HS-27A (cell line): ENCODE data around the gene CAMK1D.
"Not testable (repeated sequence)": the region's sequence is repeated elsewhere in the genome, so short reads cannot be mapped to it uniquely, and the experiment has no call there.

Source experiments
- DNase-seq: peaks from one replicate; pipeline ENCODE4 v3.0.0-alpha.2; 2012; ENCODE audit warnings: low read depth, missing footprints

CAMK1D gene

DNA sequence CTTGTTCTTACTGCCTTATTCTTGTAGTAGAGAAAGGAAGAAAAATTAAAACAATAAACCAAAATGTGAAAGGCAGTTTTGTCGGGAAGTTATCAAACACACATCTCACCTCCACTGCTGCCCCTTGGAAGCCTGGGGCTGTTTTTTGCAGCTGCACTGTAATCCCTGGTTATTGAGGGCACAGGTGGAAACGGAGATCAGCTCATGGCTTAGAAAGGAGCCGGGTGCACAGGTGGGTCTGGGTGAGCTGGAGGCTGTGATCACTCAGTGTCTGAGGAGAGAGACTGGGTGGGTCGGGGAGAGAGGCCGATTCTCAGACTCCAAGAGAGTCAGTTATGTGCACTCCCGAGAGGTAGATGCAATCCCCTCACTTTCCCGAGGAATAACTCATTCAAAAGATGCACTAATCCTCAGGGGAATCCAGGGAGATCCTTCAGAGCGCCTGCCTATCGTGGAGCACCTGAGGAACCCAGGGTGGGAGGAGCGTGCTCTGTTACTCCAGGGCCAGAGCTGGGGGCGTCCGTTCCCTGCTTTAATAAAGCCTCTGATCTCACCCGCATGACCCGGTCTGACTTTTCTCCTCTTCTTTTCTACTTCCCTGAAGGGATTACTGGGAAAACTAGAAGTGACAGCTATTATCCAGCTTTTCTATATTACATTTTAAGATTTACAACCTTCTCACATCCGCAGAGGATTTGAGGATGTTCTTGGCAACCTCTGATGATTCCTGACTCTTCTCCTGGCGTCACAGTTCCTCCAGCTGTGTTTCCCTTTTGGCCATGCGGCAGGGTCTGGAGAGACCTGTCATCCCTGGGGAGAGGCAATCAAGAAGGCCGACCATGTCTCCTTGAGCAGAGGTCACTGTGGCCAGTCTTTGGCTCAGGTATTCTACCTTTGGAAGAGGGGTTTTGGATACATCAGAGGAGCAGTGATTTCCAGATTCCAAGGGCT lies 82.1 kb downstream of the CAMK1D start:
- no peak for DNase-seq

- DNase-seq, result no peak
Observed at GRCh38 chr10:12432402-12433189, 83.2 kb downstream of the CAMK1D start.

DNA sequence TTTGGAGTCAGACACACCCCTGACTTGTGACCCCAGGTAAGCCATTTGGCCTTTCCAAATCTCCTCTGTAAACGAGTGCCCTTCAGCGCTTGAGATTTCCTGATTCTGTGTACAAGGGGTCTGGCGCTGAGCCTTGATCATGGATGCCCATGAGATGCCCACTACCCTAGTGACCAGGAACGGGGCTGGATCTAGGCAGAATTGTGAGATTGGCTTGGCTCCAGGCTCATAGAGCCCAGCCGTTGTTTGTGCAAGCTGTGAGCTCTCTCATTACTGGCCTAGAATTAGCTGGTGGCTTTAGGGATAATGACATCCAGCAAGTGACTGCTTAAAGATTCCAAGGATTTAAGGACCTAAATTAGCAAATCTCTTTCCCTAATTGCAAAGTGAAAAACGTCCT lies 84.9 kb downstream of the CAMK1D start:
- no peak for DNase-seq

- not testable (repeated sequence) for DNase-seq
Observed at GRCh38 chr10:12434677-12435076, 85.3 kb downstream of the CAMK1D start.

DNA sequence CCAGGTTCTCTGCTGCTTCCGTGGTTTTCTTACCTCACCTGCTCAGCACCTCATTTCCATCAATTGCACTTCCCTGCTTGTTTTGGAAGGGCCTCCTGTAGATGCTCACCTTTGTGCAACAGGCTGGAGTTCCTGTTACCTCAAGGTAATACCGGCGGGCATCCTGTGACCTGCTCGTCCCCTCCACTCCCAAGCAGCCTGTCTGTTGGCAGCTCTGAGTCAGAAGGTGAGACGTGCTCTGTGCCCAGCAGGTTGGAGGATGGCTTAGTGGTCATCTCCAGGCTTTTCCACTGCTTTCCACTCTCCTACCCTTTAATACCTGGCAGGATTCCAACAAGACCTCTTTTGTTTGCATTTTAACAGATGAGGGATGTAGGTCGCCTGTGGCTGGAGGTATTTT lies 86.0 kb downstream of the CAMK1D start:
- DNase-seq, result no peak

GRCh38 chr10:12438919-12439692 lies 89.8 kb downstream of the CAMK1D start:
- DNase-seq, result no peak

DNA sequence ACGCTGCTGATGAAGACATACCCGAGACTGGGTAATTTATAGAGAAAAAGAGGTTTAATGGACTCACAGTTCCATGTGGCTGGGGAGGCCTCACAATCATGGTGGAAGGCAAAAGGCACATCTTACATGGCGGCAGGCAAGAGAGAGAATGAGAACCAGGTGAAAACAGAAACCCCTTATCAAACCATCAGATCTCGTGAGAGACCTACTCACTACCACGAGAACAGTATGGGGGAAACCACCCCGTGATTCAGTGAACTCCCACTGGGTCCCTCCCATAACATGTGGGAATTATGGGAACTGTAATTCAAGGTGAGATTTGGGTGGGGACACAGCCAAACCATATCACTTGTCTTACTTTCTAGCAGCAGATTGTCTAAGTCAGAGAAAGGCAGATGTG lies 90.4 kb downstream of the CAMK1D start:
- not testable (repeated sequence) for DNase-seq

DNA sequence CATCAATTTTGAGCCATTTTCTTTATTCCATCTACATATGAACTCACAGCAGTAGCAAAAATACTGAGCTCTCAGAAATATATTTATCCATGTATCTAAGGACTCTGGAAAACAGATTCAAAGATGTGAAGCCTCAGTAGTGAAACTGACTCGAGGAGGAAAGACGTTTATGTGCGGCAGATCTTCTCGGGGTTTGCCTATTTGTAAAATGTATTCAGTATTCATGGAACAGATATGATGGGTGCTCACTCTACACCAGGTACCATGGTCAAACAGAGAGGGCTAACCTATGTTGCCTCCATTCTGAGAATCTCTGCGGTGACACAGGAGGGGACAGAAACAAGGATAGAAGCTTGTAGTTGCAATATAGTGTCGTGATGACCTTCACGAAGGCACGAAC lies 93.7 kb downstream of the CAMK1D start:
- DNase-seq, result no peak

GRCh38 chr10:12444981-12445700 lies 95.8 kb downstream of the CAMK1D start:
- DNase-seq, result no peak

DNA sequence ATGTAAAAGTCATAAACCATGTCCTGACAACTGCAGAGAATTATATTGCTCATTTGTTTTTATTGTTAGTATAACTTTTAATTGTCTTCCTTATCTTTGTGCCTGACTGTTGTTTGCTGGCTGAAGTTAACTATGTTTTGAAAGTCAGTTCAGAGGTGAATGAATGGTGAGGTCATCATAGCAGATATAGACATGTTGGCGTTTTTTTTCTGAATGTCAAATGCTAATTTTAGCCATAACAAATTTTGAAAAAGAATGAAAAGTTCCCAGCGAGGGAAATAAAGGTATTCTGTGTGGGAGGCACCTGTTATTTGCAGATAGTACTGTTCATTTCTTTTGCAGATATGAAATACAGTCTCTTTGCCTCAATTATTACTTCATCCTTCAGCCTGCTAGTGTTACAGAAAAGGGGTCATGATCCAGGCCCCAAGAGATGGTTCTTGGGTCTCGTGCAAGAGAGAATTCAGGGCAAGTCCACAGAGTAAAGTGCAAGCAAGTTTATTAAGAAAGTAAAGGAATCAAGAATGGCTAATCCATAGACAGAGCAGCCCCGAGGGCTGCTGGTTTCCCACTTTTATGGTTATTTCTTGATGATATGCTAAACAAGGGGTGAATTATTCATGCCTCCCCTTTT lies 96.5 kb downstream of the CAMK1D start:
- DNase-seq, result no peak

DNA sequence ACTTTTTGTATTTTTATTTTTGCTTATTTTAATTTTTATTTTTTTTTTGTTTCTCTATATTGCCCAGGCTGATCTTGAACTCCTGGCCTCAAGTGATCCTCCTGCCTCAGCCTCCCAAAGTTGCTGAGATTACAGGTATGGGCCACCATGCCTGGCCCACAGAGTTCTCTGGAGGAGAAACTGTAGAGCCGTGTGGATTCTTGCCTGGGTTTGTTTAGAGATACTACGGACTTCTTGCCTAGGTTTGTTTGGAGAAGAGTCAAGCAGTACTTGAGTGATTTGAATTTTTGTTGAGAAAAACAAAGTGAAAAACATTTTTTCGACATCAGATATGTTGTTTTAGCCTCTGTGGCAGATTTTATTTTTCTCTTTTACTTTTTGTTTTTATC lies 99.0 kb downstream of the CAMK1D start:
- DNase-seq, result no peak

- peak; percentile 35 for DNase-seq
Observed at GRCh38 chr10:12448729-12449391, 99.5 kb downstream of the CAMK1D start.

DNA sequence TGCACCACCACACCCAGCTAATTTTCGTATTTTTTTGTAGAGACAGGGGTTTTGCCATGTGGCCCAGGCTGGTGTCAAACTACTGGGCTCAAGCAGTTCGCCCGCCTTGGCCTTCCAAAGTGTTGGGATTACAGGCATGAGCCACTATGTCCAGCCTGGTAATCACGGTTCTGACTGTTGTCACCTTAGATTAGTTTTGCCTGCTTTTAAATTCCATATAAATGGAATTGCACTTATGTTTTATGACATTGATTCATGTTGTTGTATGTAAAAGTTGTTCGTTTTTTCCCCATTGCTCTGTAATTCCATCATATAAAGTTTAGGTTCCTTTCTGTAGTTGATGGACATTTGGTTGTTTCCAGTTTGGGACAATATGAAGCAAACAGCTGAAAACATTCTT lies 106.0 kb downstream of the CAMK1D start:
- DNase-seq, result no peak

DNA sequence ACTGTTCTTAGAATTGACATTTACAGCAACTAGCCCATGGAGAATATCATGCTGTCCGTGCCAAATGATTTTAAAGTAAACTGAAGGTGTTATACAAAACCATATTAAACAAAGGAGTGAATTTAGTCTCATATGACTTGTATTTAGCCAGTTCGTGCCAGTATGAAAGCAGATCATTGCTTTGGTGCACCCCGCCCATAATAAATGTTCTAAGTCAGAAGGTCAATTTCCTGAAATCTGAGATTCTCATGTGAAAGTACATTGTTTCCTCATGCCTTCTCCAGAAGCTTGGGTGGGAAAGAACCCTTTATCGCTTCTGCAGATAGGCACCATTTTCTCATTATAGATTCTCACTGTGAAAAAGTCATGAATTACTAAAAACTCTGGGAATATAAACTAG lies 106.4 kb downstream of the CAMK1D start:
- no peak for DNase-seq

DNA sequence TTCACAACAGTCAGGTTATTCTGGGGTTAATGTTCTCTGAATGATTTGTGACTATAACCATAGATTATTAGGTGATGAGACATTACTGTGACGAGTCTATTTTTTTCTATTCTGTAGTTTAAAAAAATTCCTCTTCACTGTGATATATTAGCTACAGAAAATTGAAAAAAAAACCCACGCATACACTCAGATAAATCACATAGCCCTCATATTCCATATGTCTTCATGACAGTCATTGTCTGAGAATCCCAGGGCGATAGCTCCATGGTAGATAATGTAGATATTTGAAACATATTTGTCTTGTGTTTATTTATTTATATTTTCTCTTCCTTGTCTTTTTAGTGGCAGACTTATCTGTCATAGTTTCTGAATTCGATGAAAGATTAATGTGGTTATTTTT lies 110.0 kb downstream of the CAMK1D start:
- DNase-seq, result no peak

- no peak for DNase-seq
Observed at GRCh38 chr10:12459762-12460161, 110.4 kb downstream of the CAMK1D start.

GRCh38 chr10:12463459-12463838 lies 114.1 kb downstream of the CAMK1D start:
- no peak for DNase-seq

- no peak for DNase-seq
Observed at GRCh38 chr10:12465385-12466136, 116.2 kb downstream of the CAMK1D start.

DNA sequence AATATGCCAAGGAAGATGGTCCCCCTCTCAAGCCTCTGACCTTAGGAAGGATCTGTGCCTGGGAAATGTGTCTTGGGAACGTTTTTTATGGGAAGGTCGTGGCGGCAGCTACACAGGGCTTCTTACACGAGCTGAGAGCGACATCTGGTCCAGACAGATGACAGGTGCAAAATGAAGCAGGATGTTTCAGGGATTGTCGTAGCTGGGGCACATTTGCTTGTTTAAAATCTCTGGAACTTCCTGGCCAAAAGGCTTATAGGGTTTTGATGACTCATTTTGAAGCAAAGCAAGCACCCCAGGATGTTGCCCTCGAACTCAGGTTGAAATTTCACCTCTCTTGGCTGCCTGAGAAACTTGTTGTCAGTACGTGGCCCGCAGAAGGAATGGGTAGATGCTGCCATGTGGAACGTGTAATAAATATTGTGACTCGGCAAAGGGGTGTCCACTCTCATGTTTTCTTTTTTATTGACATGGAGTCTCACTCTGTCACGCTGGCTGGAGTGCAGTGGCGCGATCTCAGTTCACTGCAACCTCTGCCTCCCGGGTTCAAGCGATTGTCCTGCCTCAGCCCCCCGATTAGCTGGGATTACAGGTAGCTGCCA lies 117.5 kb downstream of the CAMK1D start:
- DNase-seq, result no peak

DNA sequence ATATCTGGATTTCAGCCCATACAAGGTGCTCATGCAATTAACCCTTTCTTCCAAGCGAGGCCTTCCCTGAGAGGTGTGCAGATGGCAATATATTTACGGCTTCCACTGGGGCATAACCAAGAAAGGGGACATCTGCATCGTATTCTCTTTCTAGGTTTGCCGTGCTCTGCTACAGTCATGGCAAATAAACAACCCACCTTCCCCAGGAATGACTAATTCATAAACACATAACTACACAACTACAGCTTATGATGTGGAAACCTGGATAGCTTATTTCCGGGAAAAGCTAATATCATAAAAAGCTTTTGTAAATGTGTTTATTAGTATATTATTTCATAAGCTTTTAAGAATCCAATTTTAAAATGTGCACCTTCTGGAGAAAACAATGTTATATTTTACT lies 120.0 kb downstream of the CAMK1D start:
- no peak for DNase-seq
